Bronchial epithelial cell (primary cell): ENCODE data around the gene KCND2. TPM values are rescaled to one million over a fixed set of nuclear protein-coding genes. Genes with fewer than 3 reads are reported as not detected.

ENCODE experiments used
- DNase-seq: peaks from one replicate; pipeline ENCODE4 v3.0.0-alpha.2; 2010; ENCODE audit warnings: low read depth
- FAIRE-seq: peaks from 2 replicates; lab custom pipeline; 2011; peaks lifted over from hg19 to GRCh38; lab: Jason Lieb, UNC
- H3K27me3 ChIP-seq: 2 replicates; pipeline ENCODE4 v1.5.1; 2011; ENCODE audit warnings: low read length; ENCODE audit not compliant: control insufficient read depth, insufficient read depth
- H3K36me3 ChIP-seq: 2 replicates; pipeline ENCODE4 v1.5.1; 2011; ENCODE audit warnings: low read length; ENCODE audit not compliant: control insufficient read depth, insufficient read depth
- H3K4me3 ChIP-seq: 2 replicates; pipeline ENCODE4 v1.5.1; 2011; ENCODE audit warnings: mild to moderate bottlenecking, low read depth, low read length, control low read depth
- total RNA-seq: library from RNA; depleted of rRNA; stranded (reverse); fragments of >200 nt; gene quantifications from 2 replicates; pipeline ENCODE4 v1.2.1, GENCODE V29; 2014
- TF ChIP-seq, protein P1 (sequence below): IDR thresholded peaks from 2 replicates; pipeline ENCODE4 v1.5.1; 2011; ENCODE audit warnings: mild to moderate bottlenecking, moderate library complexity, low read length, control low read depth, inconsistent platforms; ENCODE audit not compliant: insufficient read depth, severe bottlenecking

Gene KCND2
- total RNA-seq, 1 donor from 2014 or later = under 0.01 TPM

DNA sequence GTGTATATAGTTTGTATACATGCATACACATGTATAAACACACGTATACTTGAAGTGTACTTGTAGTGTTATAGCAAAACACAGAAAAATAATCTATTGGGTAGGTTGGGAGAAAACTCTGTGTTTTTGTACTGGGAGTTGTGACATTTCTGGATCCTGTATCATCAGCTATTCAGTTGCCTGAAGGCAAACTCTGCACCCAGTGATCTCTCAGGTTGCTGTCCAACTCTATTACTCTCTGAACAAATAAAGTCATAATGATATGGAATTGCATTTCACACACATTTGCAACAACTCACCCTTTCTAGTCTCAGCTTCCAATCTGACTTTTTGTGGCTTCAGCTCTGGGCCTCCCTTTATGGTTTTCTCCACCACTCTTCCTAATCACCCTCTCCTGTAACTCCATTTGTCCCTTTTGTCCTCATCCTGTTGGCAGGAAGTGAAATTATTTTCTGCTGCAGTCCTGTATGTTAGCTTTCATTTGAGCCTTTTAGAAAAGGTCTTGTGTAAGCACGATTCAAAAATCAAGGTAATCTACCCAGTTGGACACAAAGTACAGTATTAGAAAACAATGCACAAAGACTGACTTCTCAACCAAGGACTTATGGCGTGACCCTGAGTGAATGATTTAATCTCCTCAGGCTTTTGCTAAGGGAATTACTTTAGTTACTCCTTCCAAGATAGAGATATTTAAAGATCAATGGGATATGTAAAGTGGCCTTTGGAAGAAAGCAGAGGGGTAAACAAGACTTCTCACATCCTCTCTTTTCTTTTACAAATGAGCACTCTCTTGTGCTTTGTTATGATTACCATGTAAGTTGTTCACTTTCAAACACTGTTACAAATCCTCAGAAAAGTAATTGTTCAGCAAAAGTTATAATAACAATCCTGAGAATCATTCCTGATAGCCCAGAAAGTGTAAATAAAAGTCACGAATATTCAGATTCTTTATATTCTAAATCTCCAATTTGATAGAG, 249.1 kb downstream of the KCND2 start:
- no peaks in the 10 kb centered on the region for H3K36me3 ChIP-seq
- DNase-seq (peak; percentile 39), FAIRE-seq (no peak)
- no peaks in the 10 kb centered on the region for H3K27me3 ChIP-seq
- TF ChIP-seq, protein P1, sequence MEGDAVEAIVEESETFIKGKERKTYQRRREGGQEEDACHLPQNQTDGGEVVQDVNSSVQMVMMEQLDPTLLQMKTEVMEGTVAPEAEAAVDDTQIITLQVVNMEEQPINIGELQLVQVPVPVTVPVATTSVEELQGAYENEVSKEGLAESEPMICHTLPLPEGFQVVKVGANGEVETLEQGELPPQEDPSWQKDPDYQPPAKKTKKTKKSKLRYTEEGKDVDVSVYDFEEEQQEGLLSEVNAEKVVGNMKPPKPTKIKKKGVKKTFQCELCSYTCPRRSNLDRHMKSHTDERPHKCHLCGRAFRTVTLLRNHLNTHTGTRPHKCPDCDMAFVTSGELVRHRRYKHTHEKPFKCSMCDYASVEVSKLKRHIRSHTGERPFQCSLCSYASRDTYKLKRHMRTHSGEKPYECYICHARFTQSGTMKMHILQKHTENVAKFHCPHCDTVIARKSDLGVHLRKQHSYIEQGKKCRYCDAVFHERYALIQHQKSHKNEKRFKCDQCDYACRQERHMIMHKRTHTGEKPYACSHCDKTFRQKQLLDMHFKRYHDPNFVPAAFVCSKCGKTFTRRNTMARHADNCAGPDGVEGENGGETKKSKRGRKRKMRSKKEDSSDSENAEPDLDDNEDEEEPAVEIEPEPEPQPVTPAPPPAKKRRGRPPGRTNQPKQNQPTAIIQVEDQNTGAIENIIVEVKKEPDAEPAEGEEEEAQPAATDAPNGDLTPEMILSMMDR = no peak
- no peak overlapping the region for H3K4me3 ChIP-seq

DNA sequence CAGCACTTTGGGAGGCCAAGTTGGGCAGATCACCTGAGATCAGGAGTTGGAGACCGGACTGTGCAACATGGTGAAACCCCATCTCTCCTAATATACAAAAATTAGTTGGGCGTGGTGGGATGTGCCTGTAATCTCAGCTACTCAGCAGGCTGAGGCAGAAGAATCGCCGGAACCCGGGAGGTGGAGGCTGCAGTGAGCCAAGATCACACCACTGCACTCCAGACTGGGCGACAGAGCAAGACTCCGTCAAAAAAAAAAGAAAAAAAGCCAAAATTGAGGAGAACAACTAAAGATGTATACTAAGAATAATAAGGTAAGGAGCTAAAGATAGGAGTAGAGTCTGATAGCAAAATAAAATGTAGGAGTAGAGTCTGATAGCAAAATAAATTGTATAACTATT, 251.0 kb downstream of the KCND2 start:
- TF ChIP-seq, protein P1 = no peak
- no peak overlapping the region for H3K4me3 ChIP-seq
- H3K27me3 ChIP-seq = no peaks in the 10 kb centered on the region
- no peaks in the 10 kb centered on the region for H3K36me3 ChIP-seq
- DNase-seq (no peak), FAIRE-seq (no peak)

DNA sequence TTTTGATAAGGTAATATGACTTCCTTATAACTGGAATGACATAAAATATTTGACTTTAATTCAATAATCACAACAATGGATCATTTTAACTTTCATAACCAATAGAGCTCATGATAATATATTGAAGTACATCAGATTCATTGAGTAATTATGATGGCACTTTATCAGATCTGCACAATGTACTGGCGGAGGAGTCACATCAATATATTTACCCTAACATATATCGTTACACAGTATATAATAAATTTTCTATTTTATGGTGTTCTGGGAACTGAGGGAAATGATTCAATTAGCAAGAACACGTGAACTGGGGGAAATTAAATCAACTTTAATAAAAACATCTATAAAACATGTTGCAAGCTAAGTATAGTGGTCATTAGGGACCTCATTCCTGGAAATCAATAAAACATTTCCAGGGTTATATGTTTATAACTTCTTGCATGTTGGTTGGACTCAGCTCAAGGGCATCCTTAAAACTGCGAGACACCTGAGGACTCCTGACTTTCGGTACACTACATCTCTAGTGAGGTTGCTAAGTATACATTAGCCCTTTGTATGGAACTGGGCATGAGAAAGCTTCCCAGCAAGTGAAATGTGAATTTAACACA, 254.0 kb downstream of the KCND2 start:
- no peak overlapping the region for H3K4me3 ChIP-seq
- TF ChIP-seq, protein P1 = no peak
- H3K27me3 ChIP-seq = no peaks in the 10 kb centered on the region
- DNase-seq (no peak), FAIRE-seq (no peak)
- H3K36me3 ChIP-seq = no peaks in the 10 kb centered on the region

DNA sequence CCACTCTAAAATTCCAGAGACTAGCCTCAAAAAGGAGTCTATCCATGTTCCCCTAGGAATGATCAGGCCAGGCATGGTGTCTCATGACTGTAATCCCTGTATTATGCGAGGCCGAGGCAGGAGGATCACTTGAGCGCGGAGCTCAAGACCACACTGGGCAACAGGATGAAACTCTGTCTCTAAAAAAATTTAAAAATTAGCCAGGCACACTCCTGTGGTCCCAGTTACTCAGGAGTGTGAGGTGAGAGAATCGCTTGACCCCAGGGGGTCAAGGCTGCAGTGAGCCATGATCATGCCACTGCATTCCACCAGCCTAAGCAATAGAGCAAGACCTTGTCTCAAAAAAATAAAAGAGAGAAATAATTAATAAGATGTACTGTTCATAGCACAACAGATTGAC, 256.8 kb downstream of the KCND2 start:
- DNase-seq = no peak
- H3K27me3 ChIP-seq = no peaks in the 10 kb centered on the region
- no peaks in the 10 kb centered on the region for H3K36me3 ChIP-seq
- H3K4me3 ChIP-seq = no peak overlapping the region
- FAIRE-seq = no peak
- TF ChIP-seq, protein P1 = no peak

DNA sequence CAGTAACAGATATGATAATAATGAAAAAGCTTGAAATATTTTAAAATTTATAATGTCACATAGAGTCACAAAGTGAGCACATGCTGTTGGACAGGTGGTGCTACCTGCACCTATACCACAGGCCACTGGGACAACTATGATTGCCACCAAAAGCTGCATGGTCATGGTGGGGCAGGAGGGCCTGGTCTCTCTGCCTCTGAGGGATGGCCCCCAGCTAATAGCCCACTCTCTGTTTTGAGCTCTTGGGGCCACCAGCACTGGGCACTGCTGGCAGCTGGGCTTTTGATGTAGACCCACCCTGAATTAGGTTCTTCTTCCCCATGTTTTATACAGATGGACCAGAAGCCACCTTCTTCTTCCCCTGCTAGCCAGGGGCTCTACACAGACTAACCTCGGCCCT, 265.4 kb downstream of the KCND2 start:
- FAIRE-seq (no peak), DNase-seq (no peak)
- H3K4me3 ChIP-seq = no peak overlapping the region
- H3K36me3 ChIP-seq = no peaks in the 10 kb centered on the region
- no peaks in the 10 kb centered on the region for H3K27me3 ChIP-seq
- TF ChIP-seq, protein P1 = no peak
